K562 (cell line): Measurements from ENCODE around the gene TGFB2. TPM values are rescaled to one million over a fixed set of nuclear protein-coding genes. Genes with fewer than 3 reads are reported as not detected.

Source experiments
- CBX5 ChIP-seq: IDR thresholded peaks from 2 replicates; pipeline ENCODE4 v1.6.1; 2014; ENCODE audit warnings: low read depth, borderline replicate concordance
- CHAMP1 ChIP-seq: fragments of 450-650 bp; IDR thresholded peaks from 2 replicates; pipeline ENCODE4 v1.6.1; 2016; ENCODE audit warnings: mild to moderate bottlenecking
- E4F1 ChIP-seq: fragments of 250-450 bp; sonication (Bioruptor Pico); IDR thresholded peaks from 2 replicates; pipeline ENCODE4 v1.5.0; 2021; ENCODE audit warnings: mild to moderate bottlenecking, borderline replicate concordance
- HDAC2 ChIP-seq: fragments of 450-650 bp; IDR thresholded peaks from 2 replicates; pipeline ENCODE4 v1.6.1; 2016; ENCODE audit warnings: mild to moderate bottlenecking
- HMG20B ChIP-seq: fragments of 250-450 bp; sonication (Bioruptor Pico); IDR thresholded peaks from 2 replicates; pipeline ENCODE4 v1.5.0; 2021; ENCODE audit warnings: mild to moderate bottlenecking
- JUND ChIP-seq, 2 experiments: IDR thresholded peaks; 2 replicates in 1 of 2; 3 replicates in 1 of 2; pipeline ENCODE4 v1.6.1; 2011; ENCODE audit warnings: borderline replicate concordance in 2 of 2, low read depth in 2 of 2, low read length in 2 of 2, improper control_type of control experiment in 1 of 2, missing biosample characterization in 1 of 2, missing genetic modification characterization in 1 of 2, missing genetic modification reagents in 1 of 2
- MTA2 ChIP-seq: fragments of 450-650 bp; IDR thresholded peaks from 2 replicates; pipeline ENCODE4 v1.6.1; 2016; ENCODE audit warnings: low read depth
- NKRF ChIP-seq: fragments of 450-650 bp; IDR thresholded peaks from 2 replicates; pipeline ENCODE4 v1.6.1; 2016; ENCODE audit warnings: borderline replicate concordance
- TCF3 ChIP-seq: sonication (generic); formaldehyde crosslinking; IDR thresholded peaks from 2 replicates; pipeline ENCODE4 v1.4.0; 2020; ENCODE audit warnings: mild to moderate bottlenecking, missing genetic modification reagents
- ZBTB11 ChIP-seq, 3 experiments: fragments of 200-800 bp in 1 of 3; fragments of 250-450 bp in 1 of 3; fragments of 450-650 bp in 1 of 3; sonication (Bioruptor Pico) in 1 of 3; sonication (Bioruptor generic) in 1 of 3; formaldehyde crosslinking in 1 of 3; IDR thresholded peaks; 2 replicates each; pipeline versions ENCODE4 v1.6.1 to v1.8.0; 2016 to 2022; ENCODE audit warnings: mild to moderate bottlenecking in 2 of 3, missing genetic modification characterization in 2 of 3, missing compliant biosample characterization in 1 of 3, moderate library complexity in 1 of 3
- ZNF140 ChIP-seq: fragments of 250-450 bp; sonication (Bioruptor Pico); IDR thresholded peaks from 2 replicates; pipeline ENCODE4 v1.8.0; 2021; ENCODE audit warnings: moderate library complexity, mild to moderate bottlenecking, inconsistent platforms
- ZNF785 ChIP-seq: fragments of 250-450 bp; sonication (Bioruptor Pico); IDR thresholded peaks from 2 replicates; pipeline ENCODE4 v1.4.0; 2020; ENCODE audit warnings: mild to moderate bottlenecking
- ZSCAN32 ChIP-seq: fragments of 450-650 bp; formaldehyde crosslinking; IDR thresholded peaks from 2 replicates; pipeline ENCODE4 v1.4.0; 2020; ENCODE audit warnings: mild to moderate bottlenecking, moderate library complexity
- polyA plus RNA-seq, 8 experiments: library from polyadenylated mRNA; depleted of rRNA in 4 of 8; stranded (reverse) in 5 of 8; unstranded in 3 of 8; fragments of >200 nt; fragmentation: Nextera tagmentation in 2 of 8; fragmentation: Illumina TruSeq in 1 of 8; extraction: Ambion mirVana in 2 of 8; extraction: Trizol in 1 of 8; gene quantifications; 2 replicates each; pipeline versions ENCODE4 v1.2.1 to v1.2.3, GENCODE V29; 2011 to 2014; ENCODE audit warnings: inconsistent platforms in 1 of 8, missing spikeins in 1 of 8
- total RNA-seq, 7 experiments: library from RNA; depleted of rRNA in 6 of 7; stranded (reverse); fragments of >200 nt in 6 of 7; fragmentation: Illumina TruSeq in 2 of 7; extraction: Trizol in 2 of 7; gene quantifications; 2 replicates each; pipeline versions ENCODE4 v1.2.1 to v1.2.3, GENCODE V29; 2011 to 2021; ENCODE audit warnings: low replicate concordance in 1 of 7

The TGFB2 gene
- total and polyA plus RNA-seq, 9 of the 15 experiments (the other 6 are each of a cell fraction or from before 2014, with no cell fraction given): 0.03 to 0.41 (median 0.11) TPM; not detected in 3

- TF ChIP-seq ZSCAN32 (CRISPR knock-in tag) (no peak), MTA2 (peak; percentile 73; the same call in 1 of the 2 replicates), TCF3 (CRISPR knock-in tag) (peak; percentile 90), HDAC2 (0 out of 2 replicates have a peak, but pooled peaks have one; percentile 65), NKRF (0 out of 2 replicates have a peak, but pooled peaks have one; percentile 43), ZBTB11 (CRISPR knock-in tag; IDR thresholded peaks at IDR 0.05) (peak in 1 of 3 experiments; percentile 75; a peak in 2 of 6 replicates), E4F1 (no peak), ZNF785 (no peak), CBX5 (peak; percentile 59; the same call in 1 of the 2 replicates), HMG20B (CRISPR knock-in tag) (no peak), CHAMP1 (0 out of 2 replicates have a peak, but pooled peaks have one; percentile 44), ZNF140 (CRISPR knock-in tag) (no peak), JUND (IDR thresholded peaks at IDR 0.05; ENCODE audit: borderline replicate concordance, low read depth, low read length) (peak; percentile 64), JUND (tag; IDR thresholded peaks at IDR 0.05; ENCODE audit: borderline replicate concordance, low read depth, low read length) (no peak; the same call in 2 of the 3 replicates)
Observed at GRCh38 chr1:218304281-218305039, 40.7 kb upstream of the TGFB2 start (continued).
